DLD1 (cell line): Measurements from ENCODE around the gene PEF1.

Experiments
- in situ Hi-C: cut with HindIII; loops from 2 replicates; pipeline ENCODE4 v1.10.0; 2017; ENCODE audit warnings: low sequenced_read_pairs

The PEF1 gene, protein sequence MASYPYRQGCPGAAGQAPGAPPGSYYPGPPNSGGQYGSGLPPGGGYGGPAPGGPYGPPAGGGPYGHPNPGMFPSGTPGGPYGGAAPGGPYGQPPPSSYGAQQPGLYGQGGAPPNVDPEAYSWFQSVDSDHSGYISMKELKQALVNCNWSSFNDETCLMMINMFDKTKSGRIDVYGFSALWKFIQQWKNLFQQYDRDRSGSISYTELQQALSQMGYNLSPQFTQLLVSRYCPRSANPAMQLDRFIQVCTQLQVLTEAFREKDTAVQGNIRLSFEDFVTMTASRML

DNA sequence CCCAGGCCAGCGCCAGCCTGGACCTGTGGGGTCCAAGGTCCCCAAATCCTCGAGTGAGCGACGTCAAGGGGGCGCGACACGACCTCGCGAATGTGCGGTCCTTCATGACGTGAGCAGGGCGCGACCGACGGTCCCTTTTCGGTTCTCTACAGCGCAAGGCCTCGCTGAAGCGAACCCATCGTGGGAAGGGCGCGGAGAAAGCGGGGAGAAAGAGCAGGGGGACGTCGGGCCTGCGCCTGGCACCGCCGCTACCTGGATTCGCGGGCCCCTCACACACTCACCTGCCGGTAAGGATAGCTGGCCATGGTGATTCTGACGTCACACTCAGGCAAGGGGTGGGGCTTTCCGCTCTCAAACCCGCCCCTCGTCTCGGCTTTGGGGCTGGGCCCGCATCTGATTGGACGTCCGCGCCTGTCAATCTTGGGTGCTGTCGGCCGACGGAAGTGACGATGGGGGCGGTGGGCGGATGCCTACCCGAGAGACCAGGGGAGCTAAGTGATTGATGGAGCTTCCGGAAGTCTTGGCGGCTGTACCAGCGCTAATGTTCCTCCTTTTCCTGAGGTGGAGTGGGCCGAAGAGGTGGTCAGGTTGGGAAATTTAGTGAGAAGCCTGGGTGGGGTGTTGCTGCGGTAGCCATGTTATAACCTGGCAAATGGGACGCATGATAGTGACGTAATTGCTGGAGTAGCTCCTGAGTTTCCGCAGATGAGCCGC is at the start of gene PEF1:
TSS of gene PEF1 (minus strand) at position 317 of the 714 bp plus-strand sequence. CDS start at position 305, 12 bp downstream.
- in situ Hi-C loops = no loop called here

DNA sequence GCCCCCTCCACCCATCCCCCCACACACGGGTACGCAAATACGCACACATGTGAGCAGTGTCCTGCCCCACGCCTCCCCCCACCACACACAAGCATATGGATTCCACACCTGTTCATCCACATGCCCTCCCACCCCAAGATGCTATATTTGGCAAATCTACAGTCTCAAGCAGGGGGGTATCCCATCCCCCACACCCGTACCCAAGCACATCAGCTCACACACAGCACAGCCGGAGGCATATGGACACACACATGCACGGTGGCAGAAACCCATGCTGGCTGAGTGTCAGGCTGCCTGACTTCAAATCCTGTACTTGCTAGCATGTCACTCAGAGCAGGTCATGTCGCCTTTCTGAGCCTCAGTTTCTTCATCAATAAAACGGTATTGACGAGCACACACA is 48.6 kb upstream of the PEF1 start:
- in situ Hi-C loops = no loop called here

DNA sequence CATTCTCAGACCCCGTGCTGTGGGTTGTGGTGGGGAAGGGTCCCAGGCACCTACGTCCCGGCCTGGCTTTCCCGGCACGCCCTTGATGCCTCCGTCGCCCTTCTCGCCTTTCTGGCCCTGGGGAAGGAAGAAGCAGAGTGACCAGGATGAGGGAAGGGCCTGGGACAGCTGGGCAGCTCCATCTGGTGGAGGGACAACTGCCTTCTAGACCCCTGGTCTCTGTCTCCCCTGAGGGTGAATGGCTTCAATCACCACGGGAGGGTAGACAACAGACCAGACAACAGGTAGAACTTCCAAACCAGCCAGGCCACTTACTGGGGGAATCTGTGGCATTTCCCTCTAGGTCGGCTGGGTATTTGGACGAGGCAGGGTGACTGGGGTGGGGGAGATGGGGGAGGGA is 47.3 kb upstream of the PEF1 start:
- in situ Hi-C loops = no loop called here

DNA sequence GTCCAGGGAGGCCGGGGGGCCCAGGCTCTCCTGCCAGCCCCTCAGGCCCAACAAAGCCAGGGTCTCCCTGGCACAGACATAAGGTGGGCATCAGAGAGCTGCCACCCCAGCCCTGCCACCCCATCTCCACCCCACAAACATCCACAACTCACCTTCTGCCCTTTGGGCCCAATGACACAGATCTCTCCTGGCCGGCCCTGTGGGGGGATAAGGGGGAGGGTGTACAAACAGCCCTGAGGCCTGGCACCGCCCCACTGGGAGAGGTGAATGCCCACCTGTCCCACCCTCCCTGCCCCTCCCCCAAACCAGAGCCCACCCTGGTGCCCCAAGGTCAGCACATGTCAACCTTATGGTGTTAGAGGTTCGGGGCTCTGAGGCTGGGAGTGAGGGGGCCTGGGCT is 46.8 kb upstream of the PEF1 start:
- in situ Hi-C loops = no loop called here

DNA sequence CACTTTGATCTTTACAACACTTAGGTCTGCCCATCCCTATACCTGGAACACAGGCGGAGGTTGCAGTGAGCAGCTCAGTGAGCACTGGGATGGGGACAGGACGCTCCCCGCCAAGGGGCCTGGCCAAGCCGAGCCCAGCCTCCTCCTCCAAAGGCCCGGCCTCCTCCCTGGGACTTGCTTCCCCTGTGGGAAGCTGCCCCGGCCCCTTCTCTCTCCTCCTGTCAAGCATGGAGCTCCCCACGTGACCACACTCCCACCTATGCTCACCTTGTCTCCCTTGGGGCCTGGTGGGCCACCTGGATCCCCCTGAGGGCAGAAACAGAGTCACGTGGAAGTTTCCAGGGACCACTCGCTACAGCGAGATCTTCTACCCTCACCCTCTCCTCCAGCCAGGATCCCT is 46.2 kb upstream of the PEF1 start:
- in situ Hi-C loops = no loop called here

DNA sequence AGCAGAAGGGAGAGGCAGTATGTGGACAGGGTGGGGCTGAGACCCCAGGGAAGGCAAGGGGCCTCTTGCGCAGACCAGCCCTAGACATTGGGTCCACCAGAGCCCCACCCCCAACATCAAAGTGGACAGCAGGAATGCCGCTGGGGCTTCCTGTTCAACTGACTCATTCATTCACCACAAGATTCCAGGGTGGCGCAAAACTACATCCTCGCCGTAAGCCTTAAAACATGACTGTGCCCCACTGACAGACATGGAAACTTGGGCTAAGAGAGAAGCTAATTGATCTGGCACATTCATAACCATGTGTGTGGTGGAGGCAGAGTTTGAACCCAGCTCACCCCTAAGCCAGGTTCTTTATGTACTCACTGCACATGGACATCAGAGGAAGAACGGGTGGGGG is 45.2 kb upstream of the PEF1 start:
- in situ Hi-C loops = no loop called here

DNA sequence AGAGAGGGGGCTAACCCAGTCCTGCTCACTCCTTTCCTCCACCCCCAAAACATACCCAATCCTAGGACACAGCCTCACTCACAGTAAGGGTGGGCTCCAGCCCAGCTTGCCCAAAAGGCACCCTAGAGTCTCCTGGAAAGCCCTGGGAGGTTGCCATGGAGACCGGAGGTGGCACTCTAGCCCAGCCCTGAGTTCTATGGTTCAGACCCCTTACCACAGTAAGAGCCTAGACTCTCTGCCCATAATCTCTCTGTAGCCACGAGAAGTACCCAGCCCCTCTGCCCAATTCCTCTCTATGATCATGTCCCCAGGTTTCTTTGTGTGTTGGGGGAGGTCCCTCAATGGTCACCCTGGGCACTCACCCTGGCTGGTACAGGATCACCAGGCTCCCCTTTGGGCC is 44.7 kb upstream of the PEF1 start:
- in situ Hi-C loops = no loop called here

DNA sequence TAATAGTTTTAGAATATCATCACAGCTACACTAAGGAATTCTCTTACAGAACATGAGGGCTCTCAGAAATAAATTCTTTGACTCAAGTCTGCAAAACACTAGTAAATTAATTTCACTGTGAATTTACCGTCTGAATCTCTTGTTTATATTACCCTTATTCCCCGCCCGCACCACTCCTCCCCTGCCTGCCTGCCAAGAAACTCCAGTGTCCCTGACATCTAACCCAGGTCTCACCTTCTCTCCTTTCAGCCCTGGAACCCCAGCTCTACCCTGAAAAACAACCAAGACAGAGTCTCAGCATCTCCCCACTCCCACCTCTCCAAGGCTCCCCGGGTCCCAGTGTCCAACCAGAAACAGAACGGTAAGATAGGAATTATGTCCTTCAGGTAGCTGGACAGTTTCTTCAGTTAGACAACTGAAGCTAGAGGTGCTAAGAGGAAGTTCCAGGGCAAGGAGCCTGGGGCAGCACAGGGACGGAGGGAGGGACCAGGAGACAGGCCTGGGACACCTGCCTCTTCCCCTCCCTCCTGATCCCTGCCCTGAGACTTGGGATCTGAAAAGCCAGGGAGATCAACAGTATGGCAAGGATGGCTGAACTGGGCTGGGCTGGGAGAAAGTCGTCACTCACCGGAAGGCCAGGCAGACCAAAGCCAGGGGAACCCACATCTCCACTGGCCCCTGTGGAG is 43.7 kb upstream of the PEF1 start:
- in situ Hi-C loops = no loop called here

DNA sequence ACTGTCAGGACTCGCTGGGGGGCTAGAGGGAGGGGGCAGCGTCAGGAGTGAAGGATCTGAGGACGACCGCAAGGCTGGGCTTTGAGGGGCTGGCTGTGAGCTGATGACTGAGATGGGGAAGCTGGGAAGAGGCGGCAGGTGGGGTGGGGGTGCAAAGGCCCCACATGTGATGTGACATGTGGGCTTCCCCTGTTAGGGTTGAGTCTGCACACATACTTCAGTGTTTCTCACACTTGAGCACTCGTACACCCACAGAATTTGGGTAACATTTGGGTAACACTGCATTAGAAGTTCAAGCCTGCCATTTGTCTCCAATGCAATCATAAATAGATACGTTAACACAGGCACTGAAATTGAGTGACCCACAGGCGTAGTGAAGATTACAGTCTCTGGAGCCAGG is 42.9 kb upstream of the PEF1 start:
- in situ Hi-C loops = no loop called here

DNA sequence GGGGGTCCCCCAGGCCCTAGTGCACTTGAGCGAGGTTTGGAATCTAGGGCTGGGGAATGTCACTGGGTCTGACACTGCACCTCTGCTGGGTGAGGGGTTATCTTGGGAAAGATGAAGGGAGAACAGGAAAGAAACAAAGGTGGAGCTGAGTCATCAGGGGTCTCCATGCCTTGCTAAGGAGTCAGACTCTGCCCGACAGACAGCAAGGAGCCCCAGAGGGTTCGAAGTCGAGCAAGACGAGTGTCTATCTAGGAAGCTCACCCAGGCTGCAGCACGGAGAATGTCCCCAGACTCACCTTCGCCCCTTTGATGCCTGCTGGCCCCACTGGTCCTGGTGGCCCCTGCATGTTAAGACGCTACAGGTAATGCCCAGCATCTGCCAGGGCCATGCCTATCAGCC is 41.1 kb upstream of the PEF1 start:
- in situ Hi-C loops = no loop called here

DNA sequence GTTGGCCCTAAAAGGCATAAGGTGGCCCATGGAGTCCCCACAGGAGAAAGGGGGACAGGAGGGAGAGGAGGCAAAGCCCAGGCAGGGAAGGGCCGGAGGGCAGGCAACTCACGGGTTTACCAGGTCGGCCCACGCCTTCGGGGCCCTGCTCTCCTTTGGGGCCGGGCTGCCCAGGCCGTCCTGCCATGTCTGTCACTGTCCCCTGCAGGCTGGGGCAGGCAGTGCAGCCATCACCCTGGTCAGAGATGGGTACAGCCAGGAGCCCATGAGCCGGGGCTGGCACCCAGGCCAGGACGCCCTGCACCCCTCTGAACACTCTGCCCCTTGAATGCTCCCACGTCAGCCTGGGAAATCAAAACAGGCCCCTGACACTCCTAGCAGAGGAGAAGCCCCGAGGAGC is 39.3 kb upstream of the PEF1 start:
- in situ Hi-C loops = no loop called here

DNA sequence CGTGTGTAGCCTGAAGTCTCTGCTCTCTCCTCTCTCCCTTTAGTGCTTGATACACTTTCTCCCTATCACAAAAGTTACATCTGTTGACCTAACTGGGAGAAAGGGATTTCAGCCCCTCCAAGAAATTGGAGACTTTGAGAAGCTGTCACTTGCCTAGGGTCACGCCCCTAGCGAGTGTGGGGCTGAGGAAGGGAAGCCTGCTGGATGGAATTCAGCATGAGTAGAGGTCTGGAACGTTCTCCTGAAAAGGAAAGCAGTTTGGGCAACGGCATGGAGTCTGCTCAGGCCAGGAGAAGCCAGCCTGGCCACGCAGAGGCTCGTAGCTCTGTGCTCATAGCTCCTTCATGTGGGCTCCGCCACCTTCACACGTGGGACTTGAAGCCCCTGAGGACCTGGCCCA is 36.7 kb upstream of the PEF1 start:
- in situ Hi-C loops = no loop called here

DNA sequence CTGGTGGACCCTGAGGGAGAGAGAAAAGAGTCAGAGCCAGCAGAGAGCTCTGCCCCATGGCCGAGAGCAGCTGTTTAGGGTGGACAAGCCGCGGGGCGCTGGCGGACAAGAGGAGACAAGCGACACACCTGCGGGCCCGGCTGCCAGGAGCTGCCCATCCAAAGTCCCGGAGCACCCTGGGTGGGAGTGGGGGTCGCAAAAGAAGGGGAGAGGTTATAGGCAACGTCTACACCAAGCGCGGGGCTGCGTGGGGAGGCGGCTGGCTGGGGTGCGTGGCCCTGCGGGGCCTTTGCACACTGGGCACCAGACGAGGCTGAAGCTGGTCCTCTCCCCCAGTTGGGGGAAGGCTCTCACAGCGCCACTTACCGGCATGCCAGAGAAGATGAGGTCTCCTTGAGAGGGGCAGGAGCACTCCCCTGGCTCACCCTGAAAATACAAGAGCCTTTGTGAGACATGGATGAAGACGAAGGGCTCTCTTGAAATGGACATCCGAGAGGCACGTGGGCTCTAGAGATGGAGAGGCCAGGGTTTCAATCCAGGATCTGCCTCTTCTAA is 35.1 kb upstream of the PEF1 start:
- in situ Hi-C loops = no loop called here

DNA sequence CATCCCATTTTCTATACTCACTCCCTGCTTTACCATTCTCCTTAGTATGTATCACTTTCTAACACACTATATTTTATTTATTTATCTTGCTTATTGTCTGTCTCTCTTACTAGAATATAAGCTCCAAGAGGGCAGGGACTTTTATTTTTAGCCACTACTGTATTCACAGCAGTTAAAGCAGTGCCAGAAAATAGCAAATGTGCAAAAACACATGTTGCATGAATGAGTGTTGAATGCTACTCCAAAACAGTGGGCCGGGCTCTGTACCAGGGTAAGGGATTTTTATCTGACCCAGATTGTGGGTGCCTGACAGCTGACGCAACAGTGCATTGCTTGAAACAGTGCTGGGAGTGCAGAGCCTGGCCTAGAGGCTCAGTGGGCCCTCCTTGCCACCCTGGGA is 34.4 kb upstream of the PEF1 start:
- in situ Hi-C loops = no loop called here

DNA sequence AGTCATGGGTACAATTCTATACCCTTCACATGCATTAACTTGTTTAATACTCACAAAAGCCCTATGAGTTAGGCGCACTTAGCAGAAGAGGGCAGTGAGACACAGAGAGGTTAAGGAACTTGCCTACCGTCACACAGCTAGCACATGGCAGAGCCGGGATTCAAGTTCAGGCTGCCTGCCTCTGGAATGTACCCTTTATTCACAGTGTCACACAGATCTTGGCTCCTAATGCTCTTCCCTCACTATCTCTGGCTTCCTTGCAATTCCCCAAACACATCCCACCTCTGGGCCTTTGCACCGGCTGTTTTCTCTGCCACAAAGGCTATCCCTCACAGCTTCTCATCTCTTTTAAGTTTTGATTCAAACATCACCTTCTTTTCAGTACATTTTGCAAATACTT is 34.0 kb upstream of the PEF1 start:
- in situ Hi-C loops = no loop called here

DNA sequence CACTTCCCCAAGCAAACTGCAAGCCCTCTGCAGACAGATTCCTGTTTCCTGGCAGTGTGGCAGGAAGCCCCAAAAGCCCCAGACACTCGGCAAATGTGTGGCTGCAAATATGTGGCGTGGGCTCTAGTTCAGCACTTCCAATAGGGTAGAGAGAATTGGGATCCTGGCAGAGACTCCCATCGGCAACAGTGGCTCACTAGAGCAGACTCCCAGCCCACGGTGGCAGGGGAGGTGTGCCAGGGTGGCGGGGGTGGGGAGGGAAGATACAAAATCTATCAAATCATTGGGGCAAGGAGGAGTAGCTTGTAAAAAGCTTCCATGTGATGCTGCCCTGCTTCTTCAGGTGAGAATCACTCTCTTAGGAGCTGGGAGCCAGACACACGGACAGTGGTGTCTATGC is 33.3 kb upstream of the PEF1 start:
- in situ Hi-C loops = no loop called here

DNA sequence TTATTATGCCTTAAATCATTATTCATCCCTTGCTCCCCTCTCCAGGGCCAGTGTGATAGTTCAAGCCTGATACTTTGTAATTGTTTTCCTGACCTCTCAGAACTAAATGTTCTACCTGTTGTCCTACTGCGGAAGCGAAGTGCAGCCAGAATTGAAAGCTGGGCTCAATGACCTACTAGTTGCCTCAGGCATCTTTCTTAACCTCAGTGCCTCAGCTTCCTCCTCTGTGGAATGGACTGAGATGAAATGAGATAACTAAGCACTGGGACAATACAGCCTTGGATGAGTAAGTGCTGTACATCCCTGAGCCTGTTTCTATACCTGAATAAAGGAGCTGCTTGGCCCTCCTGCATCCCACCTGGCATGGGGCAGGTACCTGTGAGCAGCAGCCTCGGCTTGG is 32.7 kb upstream of the PEF1 start:
- in situ Hi-C loops = no loop called here

DNA sequence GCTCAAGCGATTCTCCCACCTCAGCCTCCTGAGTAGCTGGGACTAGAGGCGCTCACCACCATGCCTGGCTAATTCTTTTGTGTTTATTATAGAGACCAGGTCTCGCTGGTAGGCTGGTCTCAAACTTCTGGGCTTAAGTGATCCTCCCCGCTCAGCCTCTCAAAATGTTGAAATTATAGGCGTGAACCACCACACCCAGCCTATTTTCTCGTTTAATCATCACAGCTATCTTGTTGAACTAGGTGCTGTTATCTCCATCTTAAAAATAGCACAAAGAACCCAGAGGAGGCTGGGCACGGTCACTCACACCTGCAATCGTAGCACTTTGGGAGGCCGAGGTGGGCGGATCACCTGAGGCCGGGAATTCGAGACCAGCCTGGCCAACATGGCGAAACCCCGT is 31.1 kb upstream of the PEF1 start:
- in situ Hi-C loops = no loop called here

DNA sequence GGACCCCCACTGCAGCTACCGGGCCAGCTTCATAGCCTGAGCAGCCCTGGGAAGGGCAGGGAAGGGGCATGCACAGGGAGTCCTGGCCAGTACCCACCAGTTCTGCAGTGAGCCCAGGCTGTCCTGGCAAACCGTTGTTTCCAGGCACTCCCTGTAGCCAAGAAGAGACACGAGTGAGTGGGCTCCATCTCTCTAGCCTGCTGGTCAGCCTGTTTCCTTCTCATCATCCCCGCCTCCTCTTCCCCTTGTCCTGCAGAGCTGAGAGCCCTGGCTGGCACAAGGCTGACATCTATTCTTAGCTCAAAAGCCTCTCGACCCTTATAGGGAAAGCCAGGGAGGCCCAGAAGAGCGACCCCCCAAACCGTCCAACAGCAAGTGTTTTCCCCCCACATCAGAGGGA is 30.5 kb upstream of the PEF1 start:
- in situ Hi-C loops = no loop called here

DNA sequence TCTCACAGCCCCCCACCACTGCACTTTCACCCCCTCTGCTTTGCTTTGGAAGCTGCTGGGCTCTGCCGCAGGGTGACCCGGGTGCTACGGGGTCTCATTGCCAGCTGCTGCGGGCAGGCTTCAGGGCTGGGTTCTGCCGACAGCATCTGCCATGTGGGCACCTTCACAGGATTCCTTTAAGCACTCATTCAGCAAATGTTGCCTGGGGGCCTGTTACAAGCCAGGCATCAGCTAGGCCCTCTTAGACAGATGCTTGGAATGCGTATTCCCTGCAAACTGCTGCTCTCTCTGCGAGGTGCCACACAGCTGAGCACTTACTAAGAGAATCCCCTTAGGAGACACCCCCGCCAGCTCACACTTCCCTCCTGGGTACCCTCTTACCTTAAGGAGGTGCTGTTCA is 29.9 kb upstream of the PEF1 start:
- in situ Hi-C loops = no loop called here

DNA sequence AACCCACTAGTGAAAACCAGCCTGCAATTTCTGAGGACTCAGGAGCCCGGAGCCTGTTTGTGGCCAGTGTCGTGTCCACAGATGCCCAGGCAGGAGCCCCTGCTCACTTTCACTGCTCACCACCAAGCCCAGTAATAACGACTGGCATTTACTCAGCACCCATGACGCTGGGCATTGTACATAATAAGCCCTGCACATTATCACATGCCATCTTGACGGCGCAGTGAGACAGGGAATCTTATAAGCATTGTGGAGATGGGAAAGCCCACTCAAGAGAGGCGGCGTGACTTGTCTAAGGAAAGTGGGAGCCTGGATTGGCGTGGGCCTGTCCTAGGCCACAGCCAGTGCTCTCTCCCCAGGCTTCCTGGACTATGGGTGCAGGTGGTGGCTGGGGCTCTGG is 28.8 kb upstream of the PEF1 start:
- in situ Hi-C loops = no loop called here

DNA sequence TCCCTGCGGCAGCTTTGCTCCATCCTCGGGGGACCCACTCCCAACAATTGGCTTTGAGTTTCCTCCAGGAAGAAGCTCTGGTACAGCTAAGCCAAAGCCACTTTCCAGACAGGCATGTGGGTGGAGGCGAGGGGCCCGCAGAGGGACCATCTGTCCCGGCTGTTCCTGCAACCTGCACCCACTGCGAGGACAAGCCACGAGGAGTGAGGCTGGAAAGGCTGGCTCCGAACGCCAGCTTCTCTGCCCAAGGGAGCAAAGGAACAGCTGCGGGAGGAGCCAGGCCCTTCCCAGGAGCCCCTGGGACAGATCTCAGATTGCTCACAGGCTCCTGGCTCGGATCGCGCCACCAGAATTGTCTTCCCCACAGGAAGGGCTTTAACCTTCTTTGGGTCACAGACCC is 28.3 kb upstream of the PEF1 start:
- in situ Hi-C loops = no loop called here
